Activated CD4-positive, alpha-beta T cell treated with anti-CD3 and anti-CD28 coated beads for 4 hours (primary cell): ENCODE results near the gene KNSTRN.
A peak's percentile ranks its signal among the peaks of the same experiment; 100 is the strongest.

Experiments
- DNase-seq, 2 donors: peaks; one replicate each; pipeline ENCODE4 v3.0.0-alpha.2; 2020

Gene KNSTRN

GRCh38 chr15:40407330-40407990, 24.9 kb downstream of the KNSTRN start:
- no peak for DNase-seq

DNA sequence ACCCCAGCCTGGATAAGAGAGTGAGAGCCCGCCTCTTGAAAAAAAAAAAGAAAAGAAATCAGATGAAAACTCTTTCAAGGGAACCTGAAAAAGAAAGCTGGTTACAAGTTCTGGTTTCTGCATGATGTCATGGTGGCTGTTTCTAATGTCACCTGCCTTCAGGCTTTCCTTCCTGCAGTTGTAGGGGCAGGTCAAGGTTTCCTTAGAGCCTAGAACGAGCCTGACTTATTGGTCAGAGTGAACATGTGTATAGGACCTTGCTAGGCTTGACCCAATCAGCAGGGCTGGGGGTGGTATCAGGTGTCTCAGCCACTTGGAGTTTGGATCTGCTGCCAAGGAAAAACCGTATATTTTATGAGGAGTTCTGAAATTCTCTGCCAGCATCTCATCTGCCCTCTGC, 26.8 kb downstream of the KNSTRN start:
- DNase-seq = no peak

DNA sequence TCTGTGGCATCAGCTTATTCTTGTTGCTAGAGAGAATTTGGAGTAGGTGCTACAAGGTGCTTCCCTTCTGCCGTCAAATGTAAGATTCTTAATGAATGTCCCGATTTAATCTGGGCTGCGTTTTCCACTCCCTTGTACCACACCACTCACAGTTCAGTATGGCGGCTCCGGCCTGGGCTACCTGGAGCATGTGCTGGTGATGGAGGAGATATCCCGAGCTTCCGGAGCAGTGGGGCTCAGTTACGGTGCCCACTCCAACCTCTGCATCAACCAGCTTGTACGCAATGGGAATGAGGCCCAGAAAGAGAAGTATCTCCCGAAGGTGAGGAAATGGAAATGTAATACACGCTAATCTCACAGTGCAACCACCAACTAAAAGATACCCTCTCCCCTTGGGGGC, 28.0 kb downstream of the KNSTRN start:
- DNase-seq = no peak

GRCh38 chr15:40412095-40412759, 29.7 kb downstream of the KNSTRN start:
- DNase-seq = no peak

DNA sequence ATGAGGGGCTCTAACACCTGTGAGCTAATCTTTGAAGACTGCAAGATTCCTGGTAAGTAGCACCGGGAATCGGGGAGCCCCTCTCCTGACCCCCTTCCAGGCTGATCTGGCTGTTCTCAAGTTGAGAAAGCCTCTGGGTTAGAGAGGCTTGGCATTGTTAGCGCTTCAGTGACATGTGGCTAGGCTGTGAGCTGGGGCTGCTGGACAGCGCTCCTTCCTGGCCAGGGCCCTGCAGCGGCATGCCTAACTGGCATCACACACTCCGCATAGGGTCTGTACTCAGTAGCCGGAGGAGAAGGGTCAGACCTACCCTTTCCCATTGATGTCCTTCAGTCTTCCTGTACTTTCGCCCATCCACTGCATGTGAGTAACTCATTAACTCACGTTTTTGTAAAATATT, 30.5 kb downstream of the KNSTRN start:
- no peak for DNase-seq

DNA sequence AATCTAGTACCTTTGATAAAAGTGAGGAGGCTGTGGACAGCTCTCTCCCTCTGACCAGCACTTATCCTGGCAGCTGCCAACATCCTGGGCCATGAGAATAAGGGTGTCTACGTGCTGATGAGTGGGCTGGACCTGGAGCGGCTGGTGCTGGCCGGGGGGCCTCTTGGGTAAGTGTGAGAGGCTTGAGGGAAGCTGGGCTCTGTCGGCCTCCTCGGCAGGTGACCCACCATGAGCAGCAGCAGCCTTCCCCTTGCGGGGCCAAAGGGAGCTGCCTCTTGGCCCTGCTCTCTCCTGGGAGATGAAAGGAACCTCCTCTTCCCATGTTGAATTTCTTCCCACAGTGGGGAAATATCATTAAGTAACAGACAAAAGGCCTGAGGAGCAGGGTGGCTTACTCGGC, 32.3 kb downstream of the KNSTRN start:
- DNase-seq = no peak

GRCh38 chr15:40415226-40415625, 32.7 kb downstream of the KNSTRN start:
- no peak for DNase-seq

DNA sequence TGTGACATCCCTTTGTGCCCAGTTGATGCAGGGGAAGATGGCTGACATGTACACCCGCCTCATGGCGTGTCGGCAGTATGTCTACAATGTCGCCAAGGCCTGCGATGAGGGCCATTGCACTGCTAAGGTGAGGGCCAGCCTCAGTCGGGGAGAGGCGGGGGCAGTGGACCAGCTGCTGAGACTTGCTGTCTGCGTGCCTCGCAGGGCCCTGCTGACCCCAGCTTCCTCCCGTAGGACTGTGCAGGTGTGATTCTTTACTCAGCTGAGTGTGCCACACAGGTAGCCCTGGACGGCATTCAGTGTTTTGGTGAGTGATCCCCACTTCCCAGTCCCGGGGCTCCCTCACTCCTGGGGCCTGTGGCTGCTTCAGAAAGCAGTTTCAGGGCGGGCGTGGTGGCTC, 33.5 kb downstream of the KNSTRN start:
- DNase-seq = no peak

DNA sequence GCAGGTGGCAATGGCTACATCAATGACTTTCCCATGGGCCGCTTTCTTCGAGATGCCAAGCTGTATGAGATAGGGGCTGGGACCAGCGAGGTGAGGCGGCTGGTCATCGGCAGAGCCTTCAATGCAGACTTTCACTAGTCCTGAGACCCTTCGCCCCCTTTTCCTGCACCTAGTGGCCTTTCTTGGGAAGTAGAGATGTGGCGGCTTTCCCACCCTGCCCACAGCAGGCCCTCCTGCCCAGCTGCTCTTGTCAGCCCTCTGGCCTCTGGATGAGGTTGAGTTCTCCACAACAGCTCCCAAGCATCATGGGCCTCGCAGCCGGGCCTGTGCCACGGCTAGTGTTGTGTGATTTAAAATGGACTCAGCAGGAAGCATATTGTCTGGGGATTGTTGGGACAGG, 35.6 kb downstream of the KNSTRN start:
- no peak for DNase-seq

- DNase-seq = no peak
These were observed 37.7 kb downstream of the KNSTRN start for GRCh38 chr15:40420071-40420713.

- no peak for DNase-seq
These were observed 38.3 kb downstream of the KNSTRN start for GRCh38 chr15:40420793-40421192.

DNA sequence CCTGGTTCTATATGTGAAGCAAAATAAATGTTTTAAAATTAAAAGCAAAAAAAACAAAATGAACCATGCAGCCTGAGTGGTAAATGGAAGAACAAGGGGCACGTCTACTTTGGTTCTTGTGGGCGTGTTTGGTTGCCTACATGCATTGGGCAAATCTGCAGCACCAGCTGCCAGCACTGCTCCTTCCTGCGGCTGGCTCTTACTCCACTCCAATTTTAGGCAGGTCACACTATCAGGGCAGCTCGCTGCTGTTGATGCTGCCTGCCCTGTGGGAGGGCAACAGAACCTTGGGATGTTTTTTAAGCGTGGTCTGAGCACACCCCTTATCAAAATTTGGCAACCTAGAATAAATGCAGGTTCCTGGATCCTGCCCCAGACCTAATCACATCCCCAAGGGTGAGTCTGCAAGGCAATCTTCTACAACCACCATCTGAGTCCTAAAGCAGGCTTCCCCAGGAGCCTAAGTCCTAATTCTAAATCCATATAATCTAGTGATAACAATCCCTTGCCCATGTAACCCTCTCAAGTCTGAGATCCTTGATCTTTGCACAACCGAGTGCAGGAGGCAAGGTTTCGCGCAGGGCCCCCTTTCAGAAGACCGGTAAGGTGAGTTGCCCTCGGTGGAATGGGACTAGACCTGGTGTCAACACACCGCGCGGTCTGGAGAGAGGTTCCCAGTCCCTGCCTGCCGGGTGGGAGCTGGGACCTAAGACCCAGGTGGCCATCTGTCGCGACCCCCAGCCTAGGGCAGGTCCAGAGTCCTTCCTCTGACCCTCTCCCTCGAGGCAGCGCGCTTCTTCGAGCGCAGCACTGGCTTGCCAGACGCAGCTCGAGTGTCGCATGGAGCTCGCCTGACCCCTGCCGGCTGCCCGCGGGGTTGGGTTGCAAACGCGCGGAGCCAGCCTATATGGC, 39.0 kb downstream of the KNSTRN start:
- DNase-seq = peak; percentile 72 to 83

DNA sequence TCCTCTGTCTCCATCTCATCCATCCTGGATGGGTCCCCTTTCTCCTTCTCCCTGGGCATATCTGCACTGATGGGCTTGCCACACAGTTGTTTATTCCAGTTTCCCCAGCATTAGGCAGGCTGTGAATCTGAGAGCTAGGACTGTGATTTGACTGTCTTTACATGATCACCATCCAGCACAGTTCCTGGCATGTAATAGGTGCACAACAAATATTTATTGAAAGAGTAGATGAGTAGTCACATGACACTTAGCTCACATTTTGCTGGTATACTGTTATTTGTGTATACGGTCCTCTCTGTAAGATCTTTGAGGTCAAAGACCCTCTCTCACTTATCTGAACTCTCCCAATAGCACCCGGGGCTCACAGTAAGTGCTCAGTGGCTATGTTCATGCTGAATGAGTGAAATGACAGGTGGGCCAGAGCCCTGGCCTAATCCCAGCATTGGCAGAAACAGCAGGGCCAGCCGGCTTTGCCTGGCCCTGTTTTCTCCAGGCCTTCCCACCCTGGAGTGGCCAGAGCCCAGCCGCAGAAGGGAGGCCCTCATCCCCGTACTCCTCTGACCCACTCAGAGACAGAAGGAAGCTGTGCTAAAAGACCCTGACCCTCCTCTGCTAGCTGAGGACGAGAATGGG, 42.1 kb downstream of the KNSTRN start:
- no peak for DNase-seq

GRCh38 chr15:40425681-40426080, 43.2 kb downstream of the KNSTRN start:
- no peak for DNase-seq

GRCh38 chr15:40427188-40427587, 44.7 kb downstream of the KNSTRN start:
- DNase-seq = no peak

GRCh38 chr15:40428185-40428584, 45.7 kb downstream of the KNSTRN start:
- no peak for DNase-seq

DNA sequence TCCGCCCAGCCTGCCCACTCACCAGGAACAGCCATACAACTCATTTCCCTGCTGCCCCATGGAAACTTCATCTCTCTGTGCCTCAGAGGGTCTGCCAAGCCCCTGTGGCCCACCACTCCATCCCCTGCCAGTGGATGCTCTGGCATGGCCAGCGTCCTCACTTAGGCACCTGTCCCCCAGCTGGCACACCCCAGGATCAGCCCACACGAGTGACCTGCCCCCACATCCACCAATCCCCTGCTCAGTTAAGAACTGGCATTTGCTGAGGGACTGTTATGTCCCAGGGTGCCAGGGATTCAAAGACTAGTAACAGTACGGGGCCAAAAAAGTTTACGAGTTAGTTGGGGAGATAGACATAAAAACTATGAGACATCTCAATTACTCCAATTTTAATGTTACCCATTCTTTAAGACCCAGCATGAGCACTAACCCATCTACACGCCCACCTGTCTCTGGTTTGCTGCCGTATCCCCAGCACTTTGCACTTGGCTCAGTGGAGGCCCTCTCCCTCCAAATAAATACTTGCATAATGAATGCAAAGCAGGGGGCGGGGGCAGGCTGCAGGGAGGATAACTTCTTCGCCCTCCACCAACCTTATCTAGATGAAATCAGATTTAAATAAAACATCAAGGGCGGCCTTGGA, 46.7 kb downstream of the KNSTRN start:
- no peak for DNase-seq

- no peak for DNase-seq
These were observed 47.8 kb downstream of the KNSTRN start for GRCh38 chr15:40430271-40430805.

- no peak for DNase-seq
These were observed 52.6 kb downstream of the KNSTRN start for GRCh38 chr15:40435023-40435709.

DNA sequence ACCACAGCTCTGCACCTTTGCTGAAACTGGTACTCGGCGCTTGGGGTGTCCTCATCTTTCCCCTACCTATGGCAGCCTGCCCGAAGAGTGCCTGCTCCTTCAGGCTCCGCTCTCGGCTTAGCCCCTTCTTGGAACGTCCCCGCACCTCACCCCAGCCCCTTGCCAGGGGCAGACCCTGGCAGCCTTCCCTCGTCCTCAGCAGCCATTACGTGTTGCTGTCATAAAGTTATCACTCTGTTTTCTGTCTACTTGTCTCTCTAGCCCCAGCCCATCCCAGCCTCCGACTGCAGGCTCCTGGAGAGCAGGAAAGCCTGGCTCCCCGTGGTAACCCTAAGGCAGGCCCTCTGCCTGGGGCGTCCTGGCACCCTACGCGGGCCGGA, 53.2 kb downstream of the KNSTRN start:
- no peak for DNase-seq

GRCh38 chr15:40436116-40436891, 53.8 kb downstream of the KNSTRN start:
- no peak for DNase-seq
